Stimulated activated CD8-positive, alpha-beta memory T cell treated with anti-CD3 and anti-CD28 coated beads, Interleukin-15, amount 100 ng/mL, for 4 hours (primary cell): ENCODE data around the gene ADAT1.
"Not testable (repeated sequence)": the region's sequence is repeated elsewhere in the genome, so short reads cannot be mapped to it uniquely, and the experiment has no call there.

ENCODE experiments used
- DNase-seq, 2 donors: peaks; one replicate each; pipeline ENCODE4 v3.0.0-alpha.2; 2020; ENCODE audit warnings: low read depth in 2 of 2

The ADAT1 gene

DNA sequence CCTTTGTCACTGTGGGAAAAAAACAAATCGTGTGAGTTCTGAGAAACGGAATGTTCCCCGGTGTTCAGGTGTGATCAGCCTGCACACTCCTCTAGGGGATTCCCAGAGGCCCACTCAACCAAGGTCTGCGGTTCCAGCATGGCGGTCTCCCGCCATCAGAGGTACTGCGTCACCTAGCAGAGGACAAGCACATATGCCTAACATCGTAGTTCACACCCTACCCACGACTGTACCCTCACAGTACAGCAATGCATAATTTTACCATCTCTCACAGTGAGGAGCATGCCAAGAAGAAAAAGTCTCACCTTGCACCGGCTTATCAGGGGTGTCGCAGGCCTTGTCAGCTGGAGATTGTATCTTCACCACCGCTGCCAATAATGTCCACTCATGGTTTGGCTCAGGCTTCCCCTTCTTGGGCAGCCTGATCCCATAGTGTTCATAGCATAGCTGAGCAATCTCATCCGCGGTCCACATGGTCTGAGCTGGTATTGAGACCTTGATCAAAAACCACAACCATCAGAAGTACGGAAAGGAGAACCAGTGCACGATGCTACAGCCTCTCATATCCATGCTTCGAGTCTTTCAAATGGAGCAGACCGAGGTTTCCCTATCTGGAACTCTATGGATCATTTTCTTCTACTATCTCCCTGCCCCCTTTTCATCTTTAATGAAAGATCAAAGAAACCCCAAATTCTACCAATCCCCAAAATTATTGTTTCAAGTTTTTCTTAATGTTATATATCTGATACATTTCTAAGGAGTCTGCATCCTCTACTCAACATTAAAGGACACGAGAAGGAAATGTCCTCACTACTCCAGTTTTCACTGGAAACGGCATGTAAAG lies 2.5 kb downstream of the ADAT1 start:
- peak; percentile 18 to 29 for DNase-seq

GRCh38 chr16:75618780-75619179 lies 4.3 kb downstream of the ADAT1 start:
- DNase-seq: no peak

DNA sequence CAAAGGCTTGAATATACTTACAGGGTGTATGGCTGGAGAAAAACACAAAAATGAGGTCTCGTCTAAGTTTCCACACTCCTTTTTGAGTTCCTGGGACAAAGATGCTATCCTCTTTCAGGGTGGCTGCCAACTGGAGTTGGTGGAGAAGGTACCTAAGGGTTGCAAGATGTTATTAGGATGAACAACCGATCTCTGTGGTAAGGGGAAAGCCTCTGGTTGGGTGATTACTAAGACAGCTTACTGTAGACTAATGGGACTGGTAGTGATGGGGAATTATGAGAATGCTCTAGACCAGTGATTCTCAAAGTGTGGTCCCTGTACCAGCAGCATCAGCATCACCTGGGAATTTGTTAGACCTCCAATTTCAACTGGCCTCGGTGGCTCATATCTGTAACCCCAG lies 6.0 kb downstream of the ADAT1 start:
- DNase-seq: no peak

DNA sequence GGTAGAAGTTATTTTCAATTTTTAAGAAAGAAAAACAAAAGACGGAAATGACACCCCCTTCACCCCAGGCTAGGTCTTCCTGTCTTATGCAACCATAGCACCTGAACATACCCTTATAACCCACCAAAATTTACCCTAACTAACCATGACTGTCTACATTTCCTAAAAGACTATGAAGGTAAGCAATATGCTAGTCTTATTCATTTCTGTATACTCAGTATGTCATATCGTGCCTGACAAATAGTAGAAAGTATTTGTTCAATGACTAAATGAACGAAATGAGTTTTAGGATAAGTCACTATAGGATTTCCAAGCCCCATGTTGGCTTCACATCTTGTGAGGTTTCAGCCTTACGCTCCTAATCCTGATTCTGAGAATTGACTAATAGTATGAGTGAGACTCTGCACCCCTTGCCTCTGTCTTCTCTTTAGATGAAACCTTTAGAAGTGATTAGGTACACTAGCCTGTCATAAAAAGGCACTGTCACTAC lies 6.5 kb downstream of the ADAT1 start:
- no peak for DNase-seq

DNA sequence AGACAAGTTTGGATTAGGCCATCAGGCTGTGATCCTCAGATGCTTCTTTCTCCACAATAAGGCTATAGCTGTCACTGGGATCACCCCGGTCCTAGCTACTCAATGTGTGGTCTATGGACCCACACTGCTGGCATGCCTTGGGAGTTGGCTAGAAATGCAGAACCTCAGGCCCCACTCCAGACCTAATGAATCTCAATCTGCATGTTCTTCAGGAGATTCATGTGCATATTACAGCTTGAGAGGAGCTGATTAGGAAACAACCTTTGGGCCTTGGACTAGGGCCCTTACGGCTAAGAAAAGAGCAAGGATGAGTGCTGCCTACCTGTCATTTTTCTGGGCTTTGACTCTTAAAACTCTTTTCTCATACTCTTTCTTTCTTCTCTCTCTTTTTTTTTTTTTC lies 7.5 kb downstream of the ADAT1 start:
- no peak for DNase-seq

- no peak for DNase-seq
Measured at GRCh38 chr16:75614066-75614897, 8.8 kb downstream of the ADAT1 start.

DNA sequence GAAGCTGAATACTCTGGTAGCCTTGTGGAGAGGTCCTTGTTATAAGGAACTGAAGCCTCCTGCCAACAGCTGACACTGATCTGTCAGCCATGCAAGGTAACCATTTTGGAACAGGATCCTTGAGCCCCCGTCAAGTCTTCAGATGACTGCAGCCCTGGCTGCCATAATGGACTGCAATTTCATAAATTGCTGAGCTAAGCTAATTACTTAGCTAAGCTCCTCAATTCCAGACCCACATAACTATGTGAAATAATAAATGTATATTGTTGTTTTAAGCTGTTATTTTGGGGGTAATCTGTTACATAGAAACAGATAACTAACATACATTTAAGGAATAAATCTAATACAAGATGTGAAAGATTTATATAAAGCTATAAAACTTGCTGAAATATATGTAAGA lies 16.6 kb downstream of the ADAT1 start:
- DNase-seq: no peak

DNA sequence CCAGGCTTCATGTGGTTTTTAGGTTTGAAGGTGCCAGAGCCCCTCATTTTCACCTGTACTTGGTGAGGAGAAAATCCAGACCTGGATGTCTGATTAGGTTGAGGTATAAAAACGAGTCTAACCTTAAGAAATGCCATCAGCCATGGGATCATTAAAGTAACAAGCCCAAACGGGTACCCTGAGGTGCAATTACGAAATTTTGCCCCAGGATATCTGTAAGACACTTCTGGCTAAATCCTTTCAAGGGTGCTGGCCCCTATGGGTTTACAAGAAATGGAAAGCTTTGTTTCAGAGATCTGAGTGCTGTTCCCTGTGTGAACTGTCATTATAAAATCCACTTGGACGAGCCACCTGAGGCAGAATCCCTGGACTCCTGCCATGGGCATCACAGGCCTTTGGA lies 19.8 kb downstream of the ADAT1 start:
- no peak for DNase-seq

DNA sequence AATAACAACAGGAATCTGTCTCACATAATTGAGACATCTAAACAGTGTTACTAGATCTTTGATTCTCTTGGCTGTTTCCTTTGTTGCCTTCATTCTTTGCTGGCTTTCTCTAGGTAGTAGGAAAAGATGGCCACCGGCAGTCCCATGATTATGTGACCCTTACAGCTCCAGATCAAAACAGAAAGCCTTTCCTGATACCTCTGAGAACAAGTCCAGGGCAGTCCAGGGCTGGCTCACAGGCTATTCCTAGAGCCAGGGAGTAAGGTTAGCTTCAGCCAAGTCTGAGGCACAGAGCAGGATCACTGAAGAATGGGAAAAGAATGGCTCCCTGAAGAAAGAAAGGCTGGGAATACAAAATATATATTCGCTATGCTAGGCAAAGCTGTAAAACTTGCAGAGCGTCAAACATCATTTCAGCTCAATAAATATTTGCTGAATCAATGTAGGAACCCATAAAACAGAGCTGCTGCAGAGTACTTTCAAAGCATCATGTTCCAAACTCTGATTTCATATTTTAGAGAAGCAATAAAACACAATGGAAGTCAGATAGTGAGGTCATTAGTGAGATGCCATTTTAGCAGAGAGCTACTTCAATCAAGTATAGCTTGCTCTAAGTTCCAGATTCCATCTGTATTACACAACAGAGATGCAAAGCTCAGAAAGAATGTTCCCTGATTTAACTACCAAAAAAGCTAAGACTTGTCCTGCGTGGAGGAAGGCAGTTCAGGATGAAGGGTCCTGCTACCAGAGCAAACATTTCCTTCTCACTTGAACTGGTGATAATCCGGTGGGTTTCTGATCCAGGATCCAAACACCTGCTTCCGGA lies 23.4 kb downstream of the ADAT1 start:
- no peak for DNase-seq

GRCh38 chr16:75593825-75594820 lies 29.0 kb downstream of the ADAT1 start:
- DNase-seq: no peak

GRCh38 chr16:75593308-75593707 lies 29.8 kb downstream of the ADAT1 start:
- no peak for DNase-seq

DNA sequence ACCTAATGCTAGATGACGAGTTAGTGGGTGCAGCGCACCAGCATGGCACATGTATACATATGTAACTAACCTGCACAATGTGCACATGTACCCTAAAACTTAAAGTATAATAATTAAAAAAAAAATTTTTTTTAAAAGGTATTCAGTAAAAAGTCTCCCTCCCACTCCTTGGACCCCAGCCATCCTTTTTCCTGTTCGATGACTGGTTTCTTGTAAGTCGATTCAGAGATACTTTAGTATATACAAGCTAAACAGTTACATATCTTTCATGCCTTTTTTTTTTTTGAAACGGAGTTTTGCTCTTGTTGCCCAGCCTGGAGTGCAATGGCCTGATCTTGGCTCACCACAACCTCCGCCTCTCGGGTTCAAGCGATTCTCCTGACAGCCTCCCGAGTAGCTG lies 31.2 kb downstream of the ADAT1 start:
- not testable (repeated sequence) for DNase-seq

DNA sequence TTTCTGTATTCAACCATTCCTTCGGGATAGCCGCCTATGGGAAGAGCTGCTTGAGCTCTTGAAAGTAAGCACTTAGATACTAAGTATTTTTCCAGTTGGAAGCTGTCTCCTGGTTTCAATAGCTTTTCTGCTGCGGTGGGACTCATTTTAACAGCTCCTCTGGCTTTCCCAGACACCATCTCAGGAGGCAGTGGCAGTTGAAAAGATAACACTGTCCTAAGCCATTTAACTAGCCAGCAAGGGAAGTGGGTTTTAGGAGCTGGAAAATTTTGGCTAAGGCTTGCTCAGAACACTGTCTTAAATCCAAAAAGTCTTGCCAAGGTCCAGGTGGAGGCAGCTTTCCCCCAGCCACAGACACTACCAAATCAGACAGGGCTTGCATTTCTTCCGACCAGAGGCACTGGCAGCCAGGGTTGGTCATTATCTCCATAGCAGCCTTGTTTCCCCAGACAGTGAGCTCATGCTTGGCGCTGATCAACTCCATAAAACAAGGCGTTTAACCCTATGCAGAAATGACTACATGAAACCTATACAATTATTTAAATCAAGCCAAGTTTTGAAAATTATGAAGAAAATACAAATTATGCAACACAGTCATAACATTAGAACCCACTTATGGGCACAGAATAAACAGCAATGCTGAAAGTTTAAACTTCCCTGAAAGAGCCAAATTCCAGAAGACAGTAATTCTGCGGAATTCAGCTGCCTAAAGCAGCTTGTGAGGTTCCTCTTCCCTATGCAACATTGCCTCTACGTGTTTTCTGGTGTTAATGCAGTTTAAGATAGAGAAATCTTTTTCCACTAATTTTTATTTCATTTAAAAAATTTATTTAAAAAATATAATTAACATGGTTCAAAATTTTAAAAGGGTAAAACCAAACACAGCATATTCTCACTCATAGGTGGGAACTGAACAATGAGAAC lies 31.9 kb downstream of the ADAT1 start:
- DNase-seq: no peak

DNA sequence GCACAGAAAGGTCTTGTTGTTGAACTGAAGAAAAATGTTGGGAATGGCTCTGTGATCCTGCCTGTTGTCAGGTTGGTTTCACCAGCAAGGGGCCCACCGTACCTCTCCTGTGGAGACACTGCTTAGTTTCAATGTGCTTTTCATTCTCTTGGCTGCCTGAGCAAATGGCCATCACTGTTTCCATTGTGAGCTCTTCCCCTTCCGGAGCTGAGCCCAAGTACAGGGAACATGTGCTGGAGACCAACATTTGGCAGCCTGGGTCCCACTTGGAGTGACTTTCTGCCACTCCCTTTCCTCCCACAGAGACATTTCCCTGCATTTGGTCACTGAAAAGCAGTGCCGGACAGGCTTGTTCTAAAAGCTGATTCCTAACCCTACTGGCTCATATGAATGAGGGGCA lies 33.8 kb downstream of the ADAT1 start:
- no peak for DNase-seq

DNA sequence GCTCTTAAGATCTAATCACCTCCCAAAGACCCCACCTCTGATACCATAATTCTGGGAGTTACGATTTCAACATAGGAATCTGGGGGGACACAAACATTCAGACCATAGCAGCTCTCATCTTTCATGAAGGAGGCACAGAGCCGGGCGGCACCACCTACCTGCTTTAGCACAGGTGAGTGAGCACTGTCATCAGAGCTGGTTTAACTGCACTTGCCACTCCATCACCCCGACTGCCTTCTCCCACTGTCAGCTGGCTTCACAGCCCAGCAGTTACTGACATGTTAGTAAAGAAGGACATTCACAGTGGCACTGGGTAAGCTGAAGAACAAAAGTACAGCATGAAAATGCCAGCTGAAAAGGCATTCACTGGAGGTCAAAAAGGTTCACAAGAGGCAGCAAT lies 34.4 kb downstream of the ADAT1 start:
- no peak for DNase-seq

DNA sequence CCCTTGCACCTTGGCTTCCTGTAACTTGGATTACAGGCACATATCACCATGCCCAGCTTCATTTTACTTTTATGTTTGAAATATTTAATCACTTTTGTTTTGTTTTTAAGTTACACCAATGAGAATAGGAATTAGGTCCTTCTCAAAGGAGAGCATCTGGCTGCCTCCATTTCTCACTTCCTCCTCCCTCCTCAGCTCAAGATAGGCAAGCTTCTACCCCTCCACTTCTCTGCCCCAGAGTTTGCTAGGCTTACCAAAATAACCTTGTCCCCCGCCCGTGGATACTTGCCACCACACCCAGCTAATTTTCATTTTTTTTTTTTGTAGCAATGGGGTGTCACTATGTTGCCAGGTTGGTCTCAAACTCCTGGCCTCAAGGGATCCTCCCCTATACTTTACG lies 39.0 kb downstream of the ADAT1 start:
- no peak for DNase-seq

- DNase-seq: no peak
Measured at GRCh38 chr16:75579281-75579834, 43.7 kb downstream of the ADAT1 start.

- no peak for DNase-seq
Measured at GRCh38 chr16:75578725-75579124, 44.4 kb downstream of the ADAT1 start.

GRCh38 chr16:75578212-75578611 lies 44.9 kb downstream of the ADAT1 start:
- DNase-seq: no peak
